NCI-H1930 (cell line): ENCODE results near the gene IGF1R.

Experiments used
- DNase-seq, 2 experiments: peaks; one replicate each; lab custom pipeline; 2025; lab: John Stamatoyannopoulos, UW

The IGF1R gene

GRCh38 chr15:98858610-98859023 lies 210.3 kb downstream of the IGF1R start:
- no peak for DNase-seq

- DNase-seq, result no peak
Observed at GRCh38 chr15:98859149-98859548, 210.8 kb downstream of the IGF1R start.

- no peak for DNase-seq
Observed at GRCh38 chr15:98860281-98861041, 212.1 kb downstream of the IGF1R start.

- DNase-seq, result no peak
Observed at GRCh38 chr15:98861188-98861587, 212.8 kb downstream of the IGF1R start.

GRCh38 chr15:98863983-98864382 lies 215.6 kb downstream of the IGF1R start:
- DNase-seq, result no peak

DNA sequence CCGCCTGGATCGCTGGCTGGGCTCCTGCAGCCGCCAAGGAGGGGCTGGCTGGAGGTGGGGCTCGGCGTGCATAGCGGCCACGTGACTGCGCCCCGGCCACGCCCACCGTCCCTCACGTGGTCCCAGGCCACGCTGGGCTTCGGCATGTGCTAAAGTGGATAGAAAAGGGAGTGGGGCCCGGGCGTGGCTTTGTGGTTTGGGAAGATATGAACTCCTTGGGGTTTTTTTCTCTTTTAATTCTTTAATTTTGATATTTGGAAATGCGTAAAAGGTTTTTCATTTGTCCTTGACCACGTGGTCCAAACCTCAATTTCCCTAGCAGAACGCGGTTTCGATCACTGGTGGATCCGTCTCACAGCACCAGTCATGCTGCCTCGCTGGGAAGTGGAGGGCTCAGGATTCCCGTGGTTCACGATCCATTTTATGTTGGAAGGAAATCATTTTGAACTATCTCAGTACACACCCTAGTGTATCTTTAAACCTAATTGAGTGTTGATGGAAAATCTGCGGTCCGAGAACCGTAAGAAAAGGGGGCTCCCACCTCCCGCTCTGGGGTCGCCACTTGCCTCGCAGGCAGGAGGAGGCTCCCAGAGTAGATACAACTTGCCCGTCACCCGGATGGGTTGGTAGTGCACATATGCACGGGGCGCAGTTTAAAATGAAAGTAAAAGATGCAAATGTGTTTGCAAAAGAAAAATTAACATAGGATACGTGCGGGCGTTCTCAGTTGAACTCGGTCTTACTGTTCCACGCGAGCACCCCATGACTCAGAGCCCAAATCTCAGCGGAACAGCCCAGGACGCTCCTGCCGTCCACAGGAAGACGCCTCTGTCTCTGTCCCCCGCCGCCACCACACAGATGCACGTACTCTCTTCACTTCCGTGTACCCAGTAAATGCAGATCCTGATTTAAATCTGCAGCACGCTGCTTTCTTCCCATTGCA lies 217.3 kb downstream of the IGF1R start:
- peak in 1 of 2 experiments; percentile 10 for DNase-seq

DNA sequence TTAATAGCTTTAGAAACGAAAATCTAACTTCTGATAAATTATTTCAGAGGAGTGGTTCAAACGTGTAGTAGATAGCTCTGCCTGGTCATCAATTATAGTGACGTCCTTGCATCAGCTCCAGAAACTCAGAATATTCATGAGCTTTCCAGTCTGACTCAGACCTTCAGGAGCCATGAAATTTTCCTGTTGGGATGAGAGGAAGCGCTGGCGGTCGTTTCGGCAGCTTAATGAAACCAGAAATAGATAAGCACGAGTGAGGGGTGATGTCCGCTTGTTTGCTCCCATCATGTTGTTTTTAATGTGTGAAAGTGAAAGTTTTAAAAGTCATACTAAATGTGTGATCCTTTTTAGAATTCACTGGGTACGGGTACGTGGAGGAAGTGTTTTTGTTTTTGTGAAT lies 218.2 kb downstream of the IGF1R start:
- DNase-seq, result no peak

- DNase-seq, result no peak
Observed at GRCh38 chr15:98868564-98868963, 220.2 kb downstream of the IGF1R start.

GRCh38 chr15:98870788-98871187 lies 222.4 kb downstream of the IGF1R start:
- no peak for DNase-seq

DNA sequence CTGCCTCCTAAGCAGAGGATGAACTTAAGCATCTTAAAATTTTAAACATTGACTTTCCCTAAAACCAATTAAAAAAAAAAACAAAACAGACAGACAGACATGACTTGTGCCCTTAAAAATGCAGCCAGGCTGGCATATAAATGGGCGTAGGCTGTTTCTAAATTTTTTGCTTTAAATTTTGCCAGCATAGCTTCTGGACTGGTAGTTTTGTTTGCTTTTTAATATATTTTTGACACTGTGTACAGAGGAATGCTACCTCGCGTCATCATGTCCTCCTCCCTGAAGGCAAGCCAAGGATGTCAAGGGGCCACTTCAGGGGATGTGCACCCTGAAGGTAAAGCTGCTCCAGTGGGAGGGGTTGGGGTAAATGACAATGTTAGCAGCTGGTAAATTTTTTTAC lies 224.4 kb downstream of the IGF1R start:
- no peak for DNase-seq

DNA sequence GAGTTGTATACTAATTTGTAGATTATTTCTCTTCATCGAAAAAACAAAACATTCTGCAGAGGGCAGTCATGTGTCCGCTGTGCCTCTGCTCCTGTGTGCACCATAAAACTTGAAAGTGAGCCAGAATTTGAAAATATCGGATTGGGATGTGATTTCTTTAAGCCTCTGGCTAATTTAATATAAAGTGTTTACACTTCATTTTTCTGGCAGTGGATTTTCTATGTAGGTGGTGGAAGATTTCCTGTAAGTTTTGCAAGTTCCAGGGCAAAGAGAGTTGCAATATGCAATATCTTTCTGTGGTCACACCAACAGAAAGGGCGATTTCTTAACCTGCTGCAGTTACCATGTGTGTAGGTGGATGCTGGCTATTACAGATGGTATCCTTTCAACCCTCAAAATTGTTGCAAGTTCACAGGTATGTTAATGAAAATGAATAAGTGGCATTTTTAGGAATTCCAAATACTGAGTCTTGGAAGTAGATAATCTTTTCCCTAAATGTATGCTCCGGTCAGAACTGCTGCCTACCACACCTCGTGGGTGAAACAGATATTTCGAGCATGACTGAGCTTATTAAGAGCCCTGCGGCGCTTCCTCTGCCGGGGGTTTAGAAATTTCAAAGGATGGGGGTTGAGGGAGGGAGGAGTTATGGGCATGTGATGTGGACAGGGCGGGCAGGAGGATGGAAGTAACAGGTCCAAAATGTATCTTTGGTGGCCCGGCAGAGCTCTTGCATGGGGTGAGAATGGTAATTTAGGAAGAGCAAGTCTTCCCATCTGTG lies 225.3 kb downstream of the IGF1R start:
- no peak for DNase-seq

DNA sequence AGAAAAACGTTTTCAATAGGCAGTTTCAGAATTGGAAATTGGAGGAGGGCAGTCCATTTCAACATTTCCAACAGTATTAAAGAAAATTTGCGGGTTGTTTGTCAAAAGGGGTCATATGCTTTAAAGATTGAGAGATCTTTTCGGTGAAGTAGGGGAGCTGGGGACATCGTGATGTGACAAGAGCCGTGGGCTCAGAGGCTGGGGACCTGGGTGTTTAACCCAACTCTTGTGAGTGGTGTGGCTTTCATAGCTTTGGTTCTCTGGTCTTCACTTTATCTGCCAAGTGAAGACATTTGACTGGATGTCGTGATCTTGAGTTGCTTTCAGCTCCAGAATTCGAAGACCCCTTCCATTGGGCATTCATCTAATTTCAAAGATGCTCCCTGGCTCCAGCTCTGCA lies 226.0 kb downstream of the IGF1R start:
- DNase-seq, result no peak

DNA sequence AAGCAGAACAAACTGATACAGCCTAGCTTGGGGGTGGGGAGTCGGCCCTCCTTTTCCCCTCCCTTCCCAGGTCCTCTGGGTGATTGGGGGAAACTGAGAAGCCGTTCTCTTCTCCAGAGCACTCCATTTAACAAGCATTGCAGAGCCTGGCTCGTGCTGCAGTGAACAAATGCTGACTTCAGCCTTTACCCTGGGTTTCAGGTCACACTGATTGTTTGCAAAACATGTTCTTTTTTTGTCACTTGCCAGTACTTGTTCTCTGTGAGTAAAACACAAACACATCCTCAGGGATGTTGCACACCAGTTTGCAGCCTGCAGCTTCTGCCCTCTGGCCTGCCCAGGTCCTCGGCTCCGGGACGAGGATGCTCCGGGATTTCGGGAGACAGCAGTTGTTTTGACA lies 226.4 kb downstream of the IGF1R start:
- no peak for DNase-seq

DNA sequence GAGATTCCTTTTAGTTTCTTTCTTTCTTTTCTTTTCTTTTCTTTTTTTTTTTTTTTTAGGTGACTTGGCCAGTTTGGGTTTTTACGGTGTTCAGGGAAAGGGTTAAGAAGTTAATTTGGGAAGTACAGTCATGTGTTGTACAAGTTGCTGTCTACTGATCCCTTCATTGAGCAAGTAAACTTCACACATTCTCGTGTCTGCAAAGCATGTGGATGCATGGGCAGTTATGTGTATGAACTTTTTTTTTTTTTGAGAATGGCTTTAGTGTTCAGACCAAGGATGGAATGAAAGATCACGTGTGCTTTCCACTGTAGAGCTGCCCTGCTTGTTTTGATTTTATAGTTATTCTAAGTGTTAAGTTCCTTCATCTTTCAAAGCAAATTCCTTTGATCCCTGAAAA lies 227.0 kb downstream of the IGF1R start:
- DNase-seq, result no peak

- DNase-seq, result no peak
Observed at GRCh38 chr15:98876451-98877369, 228.4 kb downstream of the IGF1R start.

DNA sequence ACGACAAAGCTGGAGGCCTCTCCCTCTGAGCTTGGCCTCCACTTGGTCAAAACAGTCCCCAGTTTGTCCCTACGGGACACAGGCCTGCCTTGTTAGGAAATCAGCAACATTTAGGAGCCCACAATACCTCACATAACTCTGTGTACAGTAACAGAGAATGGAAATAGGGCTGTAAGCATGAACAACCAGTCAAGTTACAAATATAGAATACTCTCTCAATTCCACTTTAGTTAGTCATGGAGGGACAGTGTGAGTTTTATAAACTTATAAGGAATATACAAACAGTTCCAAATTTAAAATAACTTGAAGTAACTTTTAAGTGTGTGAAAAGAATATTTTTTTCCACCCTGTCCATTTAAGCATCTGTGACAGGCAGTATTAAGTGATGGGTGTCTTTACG lies 229.8 kb downstream of the IGF1R start:
- DNase-seq, result no peak

DNA sequence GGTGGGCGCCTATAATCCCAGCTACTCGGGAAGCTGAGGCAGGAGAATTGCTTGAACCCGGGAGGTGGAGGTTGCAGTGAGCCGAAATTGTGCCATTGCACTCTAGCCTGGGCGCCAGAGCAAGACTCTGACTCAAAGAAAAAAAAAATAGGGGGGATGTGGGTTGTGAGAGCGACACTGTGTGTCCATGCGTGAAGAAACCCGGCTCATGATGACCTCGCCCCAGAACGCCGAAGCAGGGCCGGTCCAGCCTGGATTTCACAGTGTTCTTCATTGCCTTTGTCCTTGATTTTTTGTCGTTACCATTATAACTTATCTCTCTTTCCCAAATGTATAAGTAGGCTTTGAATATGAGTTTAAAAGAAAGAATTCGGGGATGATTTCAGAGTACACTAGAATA lies 230.5 kb downstream of the IGF1R start:
- DNase-seq, result no peak

GRCh38 chr15:98881526-98882520 lies 233.5 kb downstream of the IGF1R start:
- DNase-seq, result peak in 1 of 2 experiments; percentile 9

DNA sequence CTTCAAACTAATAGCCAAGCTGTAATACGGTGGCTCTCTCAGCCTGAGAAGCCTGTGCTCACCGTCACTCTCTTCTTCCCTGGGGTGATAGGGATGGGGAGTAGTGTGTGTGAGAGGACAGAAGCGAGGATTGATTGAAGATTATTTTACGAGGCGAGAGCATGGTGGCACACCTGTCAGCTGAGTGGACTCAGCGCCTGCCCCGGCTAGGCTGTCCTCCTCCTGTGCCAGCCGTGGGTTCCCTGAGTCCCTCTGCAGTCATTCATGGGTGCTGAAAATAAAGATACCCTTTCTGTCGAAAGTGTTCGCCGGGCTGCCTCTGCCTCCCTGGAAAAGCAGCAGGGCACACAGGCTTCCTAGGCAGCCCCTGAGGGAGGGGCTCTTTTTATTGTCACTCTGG lies 235.1 kb downstream of the IGF1R start:
- no peak for DNase-seq

DNA sequence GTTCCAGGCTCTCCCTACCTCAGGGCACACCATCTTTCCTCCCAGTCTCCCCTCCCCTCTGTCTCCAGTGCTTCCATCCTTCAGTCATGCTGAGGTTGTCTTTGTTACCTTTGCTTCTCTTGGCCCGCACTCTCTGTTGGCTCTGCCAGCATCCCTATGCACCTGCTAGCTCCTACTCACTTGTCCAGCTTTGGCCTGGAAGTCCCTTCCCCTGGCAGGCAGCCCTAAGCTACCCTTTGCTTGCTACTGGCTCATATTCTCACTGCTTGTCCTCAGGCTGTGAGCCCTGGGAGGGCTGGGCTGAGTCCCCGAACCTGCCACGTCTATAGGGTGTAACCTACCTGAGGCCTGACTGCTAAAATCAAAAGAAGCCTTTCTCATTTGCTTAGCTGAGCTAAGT lies 236.6 kb downstream of the IGF1R start:
- no peak for DNase-seq
